ENCODE results near the gene USP21.

USP21 gene

DNA sequence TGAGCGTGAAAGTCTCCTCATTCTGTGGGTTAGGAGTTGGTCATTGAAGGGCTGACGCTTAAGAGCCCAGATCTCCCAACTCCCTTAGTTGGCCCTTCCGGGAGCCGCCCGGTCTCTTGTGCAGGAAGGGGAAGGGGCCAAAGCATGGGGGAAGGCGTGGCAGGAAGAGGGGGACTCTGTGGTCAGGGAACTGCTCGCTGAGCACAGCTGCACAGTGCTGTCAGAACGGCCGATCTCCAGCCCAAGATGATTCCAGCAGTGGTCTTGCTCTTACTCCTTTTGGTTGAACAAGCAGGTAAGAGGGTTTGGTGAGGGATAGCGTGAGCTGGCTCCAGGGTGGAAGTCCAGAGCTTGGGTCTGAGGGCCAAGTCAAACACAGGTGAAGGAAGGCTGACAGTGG, 55.8 kb downstream of the USP21 start, which contains the start of gene FCER1G:
Gene FCER1G (plus strand): TSS at position 220 of the 400 bp plus-strand sequence. CDS start 27 bp downstream, at position 247.
- DNase-seq (ENCODE audit: low read depth in 4 of 4, low spot score in 1 of 4), result no peak
